SU-DHL-6 (cell line): ENCODE results near the gene RHAG.

ENCODE experiments used
- CTCF ChIP-seq: fragments of 200-600 bp; sonication (generic); IDR thresholded peaks from one replicate; pipeline ENCODE4 v1.5.1; 2017; ENCODE audit warnings: antibody characterized with exemption, mild to moderate bottlenecking, low read length, moderate library complexity; ENCODE audit not compliant: insufficient read depth, poor library complexity, severe bottlenecking
- EZH2phosphoT487 ChIP-seq: fragments of 200-600 bp; sonication (generic), shearing (Covaris generic); conservative IDR thresholded peaks from 2 replicates; pipeline ENCODE4 v1.6.1; 2018; ENCODE audit warnings: mild to moderate bottlenecking, antibody characterized with exemption, low read length, moderate library complexity, mixed read lengths

- TF ChIP-seq CTCF (no peak), EZH2phosphoT487 (no peak)
These were observed 3.9 kb downstream of the RHAG start for GRCh38 chr6:49632727-49633126.
